Lower leg skin (tissue), 3 donors: ENCODE measurements around the gene CMIP.

Source experiments
- POLR2A ChIP-seq, 2 donors: fragments of 450-650 bp; IDR thresholded peaks; one replicate each; pipeline ENCODE4 v1.6.1; 2016 to 2017; ENCODE audit warnings: antibody characterized with exemption in 2 of 2, mild to moderate bottlenecking in 1 of 2, moderate library complexity in 1 of 2
- TF ChIP-seq, protein P1 (sequence below), 3 donors: fragments of 450-650 bp; IDR thresholded peaks; one replicate each; pipeline ENCODE4 v1.5.1; 2016; ENCODE audit warnings: antibody characterized with exemption in 3 of 3, mild to moderate bottlenecking in 3 of 3, moderate library complexity in 2 of 3

DNA sequence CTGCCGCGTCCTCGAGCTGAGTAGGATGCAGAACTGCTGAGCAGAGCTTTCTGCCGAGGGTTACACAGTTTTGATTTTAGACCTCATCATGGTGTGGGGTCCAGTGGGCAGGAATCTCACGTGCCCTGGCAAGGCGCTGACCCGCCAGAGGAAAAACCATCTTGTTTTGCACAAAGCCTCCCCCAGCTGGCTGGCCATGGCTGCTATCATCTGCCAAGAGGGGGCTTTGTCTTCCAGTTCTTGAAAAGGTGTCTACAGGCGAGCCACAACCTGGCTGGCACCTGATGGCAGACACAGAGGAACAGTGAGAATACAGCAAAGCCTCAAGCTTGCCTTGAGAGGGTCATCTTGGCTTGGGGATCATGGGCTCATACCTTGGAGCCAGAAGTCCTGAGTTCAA lies 118.3 kb downstream of the CMIP start:
- TF ChIP-seq, protein P1, sequence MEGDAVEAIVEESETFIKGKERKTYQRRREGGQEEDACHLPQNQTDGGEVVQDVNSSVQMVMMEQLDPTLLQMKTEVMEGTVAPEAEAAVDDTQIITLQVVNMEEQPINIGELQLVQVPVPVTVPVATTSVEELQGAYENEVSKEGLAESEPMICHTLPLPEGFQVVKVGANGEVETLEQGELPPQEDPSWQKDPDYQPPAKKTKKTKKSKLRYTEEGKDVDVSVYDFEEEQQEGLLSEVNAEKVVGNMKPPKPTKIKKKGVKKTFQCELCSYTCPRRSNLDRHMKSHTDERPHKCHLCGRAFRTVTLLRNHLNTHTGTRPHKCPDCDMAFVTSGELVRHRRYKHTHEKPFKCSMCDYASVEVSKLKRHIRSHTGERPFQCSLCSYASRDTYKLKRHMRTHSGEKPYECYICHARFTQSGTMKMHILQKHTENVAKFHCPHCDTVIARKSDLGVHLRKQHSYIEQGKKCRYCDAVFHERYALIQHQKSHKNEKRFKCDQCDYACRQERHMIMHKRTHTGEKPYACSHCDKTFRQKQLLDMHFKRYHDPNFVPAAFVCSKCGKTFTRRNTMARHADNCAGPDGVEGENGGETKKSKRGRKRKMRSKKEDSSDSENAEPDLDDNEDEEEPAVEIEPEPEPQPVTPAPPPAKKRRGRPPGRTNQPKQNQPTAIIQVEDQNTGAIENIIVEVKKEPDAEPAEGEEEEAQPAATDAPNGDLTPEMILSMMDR (IDR thresholded peaks at IDR 0.05) = no peak
- no peak for TF ChIP-seq POLR2A (IDR thresholded peaks at IDR 0.05)
